ENCODE results near the gene RAB10. TPM values are rescaled to one million over a fixed set of nuclear protein-coding genes. Genes with fewer than 3 reads are reported as not detected.
A peak's percentile ranks its signal among the peaks of the same experiment; 100 is the strongest.
"Not testable (repeated sequence)": the region's sequence is repeated elsewhere in the genome, so short reads cannot be mapped to it uniquely, and the experiment has no call there.

RAB10 gene
- total RNA-seq, 2 experiments from 2014 or later, result 103 to 160 TPM

- ATAC-seq, result no peak
- no peaks in the 10 kb centered on the region for H3K27me3 Mint-ChIP-seq
- H3K4me3 Mint-ChIP-seq, result no peak overlapping the region
- intact Hi-C loops (cut with DNase I, micrococcal nuclease), result loop anchor here in 1 of 2 experiments (5.0 kb wide), 1 partner anchor 52 kb away; no protein-coding TSS in a partner anchor
- no peak overlapping the region for H3K27ac Mint-ChIP-seq
- POLR2A ChIA-PET, result no interaction called here
- peaks cover 52% of the 10 kb centered on the region for H3K4me1 Mint-ChIP-seq
- H3K36me3 Mint-ChIP-seq (ENCODE audit: low read depth), result peaks cover 20% of the 10 kb centered on the region
- no peaks in the 10 kb centered on the region for H3K9me3 Mint-ChIP-seq (ENCODE audit: low read depth)
- no peak for DNase-seq
- CTCF ChIA-PET, result interaction anchor here (0.5 to 1.7 kb wide), 3 partner anchors 19 to 60 kb away, joined by 3 to 5 read pairs (median 3); no protein-coding TSS in a partner anchor
Observed at GRCh38 chr2:26089337-26089736, 55.5 kb downstream of the RAB10 start.

- Mint-ChIP-seq H3K4me1 (peaks cover 29% of the 10 kb centered on the region), H3K36me3 (ENCODE audit: low read depth) (peaks cover 23% of the 10 kb centered on the region), H3K27ac (no peak overlapping the region), H3K27me3 (no peaks in the 10 kb centered on the region), H3K9me3 (ENCODE audit: low read depth) (no peaks in the 10 kb centered on the region), H3K4me3 (no peak overlapping the region)
- ChIA-PET CTCF (interaction anchor here (1.0 kb wide), 1 partner anchor 10 kb away, joined by 5 read pairs; no protein-coding TSS in a partner anchor), POLR2A (no interaction called here)
- intact Hi-C loops (cut with DNase I, micrococcal nuclease), result no loop called here
- ATAC-seq (no peak), DNase-seq (no peak)
Observed at GRCh38 chr2:26095758-26096157, 61.9 kb downstream of the RAB10 start.

- Mint-ChIP-seq H3K4me3 (no peak overlapping the region), H3K9me3 (ENCODE audit: low read depth) (no peaks in the 10 kb centered on the region), H3K36me3 (ENCODE audit: low read depth) (peaks cover 36% of the 10 kb centered on the region), H3K27ac (no peak overlapping the region), H3K27me3 (no peaks in the 10 kb centered on the region), H3K4me1 (peaks cover 17% of the 10 kb centered on the region)
- DNase-seq, result no peak
- CTCF ChIA-PET, result no interaction called here
- ATAC-seq, result no peak
- intact Hi-C loops (cut with DNase I, micrococcal nuclease), result no loop called here
- POLR2A ChIA-PET, result no interaction called here
Observed at GRCh38 chr2:26099933-26100332, 66.0 kb downstream of the RAB10 start.

- no peak overlapping the region for H3K4me3 Mint-ChIP-seq
- DNase-seq (no peak), ATAC-seq (no peak)
- no peaks in the 10 kb centered on the region for H3K27me3 Mint-ChIP-seq
- CTCF ChIA-PET, result interaction anchor here (1.1 kb wide), 1 partner anchor 9 kb away, joined by 4 read pairs; no protein-coding TSS in a partner anchor
- H3K27ac Mint-ChIP-seq, result no peak overlapping the region
- intact Hi-C loops (cut with DNase I, micrococcal nuclease), result no loop called here
- H3K4me1 Mint-ChIP-seq, result peaks cover 17% of the 10 kb centered on the region
- POLR2A ChIA-PET, result no interaction called here
- no peaks in the 10 kb centered on the region for H3K9me3 Mint-ChIP-seq (ENCODE audit: low read depth)
- peaks cover 38% of the 10 kb centered on the region for H3K36me3 Mint-ChIP-seq (ENCODE audit: low read depth)
Observed at GRCh38 chr2:26100384-26100783, 66.5 kb downstream of the RAB10 start.

- H3K4me1 Mint-ChIP-seq, result peaks cover 4% of the 10 kb centered on the region
- no peaks in the 10 kb centered on the region for H3K9me3 Mint-ChIP-seq (ENCODE audit: low read depth)
- ChIA-PET CTCF (no interaction called here), POLR2A (no interaction called here)
- no peak for ATAC-seq
- no peak overlapping the region for H3K27ac Mint-ChIP-seq
- intact Hi-C loops (cut with DNase I, micrococcal nuclease), result no loop called here
- no peak for DNase-seq
- H3K27me3 Mint-ChIP-seq, result no peaks in the 10 kb centered on the region
- H3K36me3 Mint-ChIP-seq (ENCODE audit: low read depth), result peaks cover 31% of the 10 kb centered on the region
- no peak overlapping the region for H3K4me3 Mint-ChIP-seq
Observed at GRCh38 chr2:26103752-26104151, 69.9 kb downstream of the RAB10 start.

GRCh38 chr2:26108701-26109100, 74.8 kb downstream of the RAB10 start:
- POLR2A ChIA-PET; H3K4me1 Mint-ChIP-seq; H3K27ac Mint-ChIP-seq; ATAC-seq; CTCF ChIA-PET; H3K27me3 Mint-ChIP-seq; DNase-seq; intact Hi-C loops (cut with DNase I, micrococcal nuclease); H3K9me3 Mint-ChIP-seq (ENCODE audit: low read depth); H3K4me3 Mint-ChIP-seq: not testable (repeated sequence)
- H3K36me3 Mint-ChIP-seq (ENCODE audit: low read depth), result peaks cover 29% of the 10 kb centered on the region

GRCh38 chr2:26112201-26112600, 78.3 kb downstream of the RAB10 start:
- no peaks in the 10 kb centered on the region for H3K9me3 Mint-ChIP-seq (ENCODE audit: low read depth)
- intact Hi-C loops (cut with DNase I, micrococcal nuclease), result no loop called here
- no peak overlapping the region for H3K4me3 Mint-ChIP-seq
- ATAC-seq (no peak), DNase-seq (no peak)
- ChIA-PET CTCF (interaction anchor here (0.7 to 1.4 kb wide), 2 partner anchors 24 to 331 kb away, joined by 3 to 4 read pairs; no protein-coding TSS in a partner anchor), POLR2A (interaction anchor here (0.7 kb wide), 1 partner anchor 369 kb away, joined by 3 read pairs; no protein-coding TSS in a partner anchor)
- peaks cover 29% of the 10 kb centered on the region for H3K36me3 Mint-ChIP-seq (ENCODE audit: low read depth)
- H3K27ac Mint-ChIP-seq, result peak overlapping the region; percentile 19
- H3K4me1 Mint-ChIP-seq, result peaks cover 8% of the 10 kb centered on the region
- H3K27me3 Mint-ChIP-seq, result no peaks in the 10 kb centered on the region

- H3K36me3 Mint-ChIP-seq (ENCODE audit: low read depth), result peaks cover 29% of the 10 kb centered on the region
- no peaks in the 10 kb centered on the region for H3K27me3 Mint-ChIP-seq
- H3K27ac Mint-ChIP-seq, result no peak overlapping the region
- DNase-seq (no peak), ATAC-seq (no peak)
- ChIA-PET POLR2A (no interaction called here), CTCF (interaction anchor here (0.7 to 1.2 kb wide), 2 partner anchors 26 to 33 kb away, joined by 3 to 4 read pairs; no protein-coding TSS in a partner anchor)
- no peak overlapping the region for H3K4me3 Mint-ChIP-seq
- intact Hi-C loops (cut with DNase I, micrococcal nuclease), result no loop called here
- H3K9me3 Mint-ChIP-seq (ENCODE audit: low read depth), result no peaks in the 10 kb centered on the region
- peaks cover 8% of the 10 kb centered on the region for H3K4me1 Mint-ChIP-seq
Observed at GRCh38 chr2:26114151-26114550, 80.3 kb downstream of the RAB10 start.

- CTCF ChIA-PET, result interaction anchor here (0.5 to 2.2 kb wide), 3 partner anchors 18 to 351 kb away, joined by 3 to 9 read pairs (median 3); no protein-coding TSS in a partner anchor
Observed at GRCh38 chr2:26118682-26119081, 84.8 kb downstream of the RAB10 start.

GRCh38 chr2:26119521-26119920, 85.6 kb downstream of the RAB10 start:
- ChIA-PET POLR2A (no interaction called here), CTCF (interaction anchor here (1.0 to 2.2 kb wide), 4 partner anchors 17 to 97 kb away, joined by 3 to 9 read pairs (median 4); no protein-coding TSS in a partner anchor)
- H3K27me3 Mint-ChIP-seq, result no peaks in the 10 kb centered on the region
- intact Hi-C loops (cut with DNase I, micrococcal nuclease), result no loop called here
- peaks cover 11% of the 10 kb centered on the region for H3K36me3 Mint-ChIP-seq (ENCODE audit: low read depth)
- DNase-seq, result no peak
- H3K4me3 Mint-ChIP-seq, result no peak overlapping the region
- no peaks in the 10 kb centered on the region for H3K9me3 Mint-ChIP-seq (ENCODE audit: low read depth)
- no peak for ATAC-seq
- H3K27ac Mint-ChIP-seq, result no peak overlapping the region
- no peaks in the 10 kb centered on the region for H3K4me1 Mint-ChIP-seq

More at GRCh38 chr2:26118682-26119081, 84.8 kb downstream of the RAB10 start:
- Mint-ChIP-seq H3K36me3 (ENCODE audit: low read depth) (peaks cover 13% of the 10 kb centered on the region), H3K9me3 (ENCODE audit: low read depth) (no peaks in the 10 kb centered on the region), H3K27me3 (no peaks in the 10 kb centered on the region), H3K4me3 (no peak overlapping the region), H3K4me1 (peaks cover 3% of the 10 kb centered on the region), H3K27ac (no peak overlapping the region)
- ATAC-seq (no peak), DNase-seq (no peak)
- intact Hi-C loops (cut with DNase I, micrococcal nuclease), result no loop called here
- POLR2A ChIA-PET, result no interaction called here

GRCh38 chr2:26122630-26123029, 88.7 kb downstream of the RAB10 start:
- no peak for ATAC-seq
- H3K27ac Mint-ChIP-seq, result no peak overlapping the region
- CTCF ChIA-PET, result interaction anchor here (0.6 to 1.4 kb wide), 3 partner anchors 16 to 120 kb away, joined by 3 to 4 read pairs (median 3); no protein-coding TSS in a partner anchor
- POLR2A ChIA-PET, result no interaction called here
- H3K36me3 Mint-ChIP-seq (ENCODE audit: low read depth), result peaks cover 5% of the 10 kb centered on the region
- H3K4me3 Mint-ChIP-seq, result no peak overlapping the region
- H3K27me3 Mint-ChIP-seq, result no peaks in the 10 kb centered on the region
- no peaks in the 10 kb centered on the region for H3K9me3 Mint-ChIP-seq (ENCODE audit: low read depth)
- intact Hi-C loops (cut with DNase I, micrococcal nuclease), result no loop called here
- H3K4me1 Mint-ChIP-seq, result no peaks in the 10 kb centered on the region
- DNase-seq, result no peak

GRCh38 chr2:26123426-26123825, 89.5 kb downstream of the RAB10 start:
- POLR2A ChIA-PET, result no interaction called here
- Mint-ChIP-seq H3K27ac (no peak overlapping the region), H3K9me3 (ENCODE audit: low read depth) (no peaks in the 10 kb centered on the region), H3K4me3 (no peak overlapping the region), H3K4me1 (no peaks in the 10 kb centered on the region), H3K27me3 (no peaks in the 10 kb centered on the region), H3K36me3 (ENCODE audit: low read depth) (peaks cover 5% of the 10 kb centered on the region)
- DNase-seq, result no peak
- CTCF ChIA-PET, result no interaction called here
- ATAC-seq, result no peak
- intact Hi-C loops (cut with DNase I, micrococcal nuclease), result no loop called here
